DND-41 (cell line): ENCODE data around the gene ACCSL.

ENCODE experiments used
- ATAC-seq: fragments of 200-7000 bp; cut with Tn5 transposase; 3 replicates; pipeline ENCODE4 v1.9.1; 2021; ENCODE audit warnings: low read depth; ENCODE audit not compliant: insufficient read depth
- DNase-seq: peaks from one replicate; pipeline ENCODE4 v3.0.0-alpha.2; 2020
- H2AFZ ChIP-seq: 2 replicates; pipeline ENCODE4 v1.6.0; 2012; ENCODE audit warnings: low read depth, low read length
- H3K27ac ChIP-seq: 2 replicates; pipeline ENCODE4 v1.5.1; 2012; ENCODE audit warnings: low read length, inconsistent platforms
- H3K27me3 ChIP-seq: fragments of 200-600 bp; sonication (generic); 2 replicates; pipeline ENCODE4 v1.6.0; 2012; ENCODE audit warnings: low read length, mild to moderate bottlenecking, inconsistent platforms; ENCODE audit not compliant: insufficient read depth, poor library complexity
- H3K36me3 ChIP-seq: 2 replicates; pipeline ENCODE4 v1.5.1; 2012; ENCODE audit warnings: low read length, inconsistent platforms; ENCODE audit not compliant: insufficient read depth
- H3K4me1 ChIP-seq: 2 replicates; pipeline ENCODE4 v1.5.1; 2012; ENCODE audit warnings: mild to moderate bottlenecking, low read length; ENCODE audit not compliant: insufficient read depth
- H3K4me2 ChIP-seq: 2 replicates; pipeline ENCODE4 v1.6.0; 2012; ENCODE audit warnings: mild to moderate bottlenecking, moderate library complexity, low read length, inconsistent platforms; ENCODE audit not compliant: insufficient read depth
- H3K4me3 ChIP-seq, 2 experiments: fragments of 200-600 bp in 1 of 2; shearing (Covaris generic) in 1 of 2; 2 replicates each; pipeline ENCODE4 v1.5.1; 2012 to 2016; ENCODE audit warnings: inconsistent platforms in 2 of 2, low read length in 2 of 2, mild to moderate bottlenecking in 2 of 2, low read depth in 1 of 2, moderate library complexity in 1 of 2
- H3K79me2 ChIP-seq: 2 replicates; pipeline ENCODE4 v1.6.0; 2012; ENCODE audit warnings: low read length, inconsistent platforms; ENCODE audit not compliant: insufficient read depth
- H3K9ac ChIP-seq: 2 replicates; pipeline ENCODE4 v1.6.0; 2012; ENCODE audit warnings: low read depth, mild to moderate bottlenecking, inconsistent platforms, low read length, moderate library complexity
- H3K9me3 ChIP-seq: 2 replicates; pipeline ENCODE4 v1.5.1; 2012; ENCODE audit warnings: low read length, moderate library complexity, mild to moderate bottlenecking, inconsistent platforms; ENCODE audit not compliant: insufficient read depth, severe bottlenecking
- H4K20me1 ChIP-seq: 2 replicates; pipeline ENCODE4 v1.6.0; 2012; ENCODE audit warnings: low read length; ENCODE audit not compliant: insufficient read depth
- CTCF ChIP-seq: IDR thresholded peaks from 2 replicates; pipeline ENCODE4 v1.5.1; 2012; ENCODE audit warnings: borderline replicate concordance, low read length, moderate library complexity, mild to moderate bottlenecking; ENCODE audit not compliant: poor library complexity, severe bottlenecking; ENCODE audit errors: extremely low read depth
- EZH2 ChIP-seq: IDR thresholded peaks from 3 replicates; pipeline ENCODE4 v1.6.1; 2012; ENCODE audit warnings: borderline replicate concordance, low read depth, mild to moderate bottlenecking, moderate library complexity, low read length, inconsistent platforms; ENCODE audit not compliant: severe bottlenecking

ACCSL gene

GRCh38 chr11:44101098-44101497 lies 53.3 kb downstream of the ACCSL start:
- no peak overlapping the region for H3K4me3 ChIP-seq
- no peak overlapping the region for H3K27ac ChIP-seq
- DNase-seq (no peak), ATAC-seq (no peak)
- H3K4me1 ChIP-seq, result peaks cover 13% of the 10 kb centered on the region
- peaks cover 4% of the 10 kb centered on the region for H3K36me3 ChIP-seq
- H3K4me2 ChIP-seq, result no peak overlapping the region
- H3K9ac ChIP-seq, result no peak overlapping the region
- no peak for TF ChIP-seq CTCF
- TF ChIP-seq EZH2, result no peak
- no peaks in the 10 kb centered on the region for H3K9me3 ChIP-seq
- no peak overlapping the region for H2AFZ ChIP-seq
- H3K27me3 ChIP-seq, result no peaks in the 10 kb centered on the region
- H4K20me1 ChIP-seq, result peaks cover 29% of the 10 kb centered on the region; the same call in 1 of the 2 replicates
- peaks cover 37% of the 10 kb centered on the region for H3K79me2 ChIP-seq

GRCh38 chr11:44104481-44105294 lies 56.9 kb downstream of the ACCSL start:
- no peaks in the 10 kb centered on the region for H3K27me3 ChIP-seq
- no peak for DNase-seq
- no peak overlapping the region for H3K4me2 ChIP-seq
- TF ChIP-seq EZH2, result no peak
- no peak for TF ChIP-seq CTCF
- H4K20me1 ChIP-seq, result peaks cover 26% of the 10 kb centered on the region; the same call in 1 of the 2 replicates
- no peak overlapping the region for H3K27ac ChIP-seq
- H2AFZ ChIP-seq, result no peak overlapping the region
- peaks cover 24% of the 10 kb centered on the region for H3K36me3 ChIP-seq
- H3K4me3 ChIP-seq, result no peak overlapping the region
- H3K4me1 ChIP-seq, result no peaks in the 10 kb centered on the region
- no peak for ATAC-seq
- no peaks in the 10 kb centered on the region for H3K9me3 ChIP-seq
- peaks cover 19% of the 10 kb centered on the region; the same call in 1 of the 2 replicates for H3K79me2 ChIP-seq
- no peak overlapping the region for H3K9ac ChIP-seq

- TF ChIP-seq EZH2 (no peak), CTCF (no peak)
- ATAC-seq (no peak), DNase-seq (no peak)
- Histone ChIP-seq H3K27ac (no peak overlapping the region), H3K4me3 (no peak overlapping the region), H3K79me2 (peaks cover 4% of the 10 kb centered on the region; the same call in 1 of the 2 replicates), H3K9ac (no peak overlapping the region), H3K36me3 (peaks cover 34% of the 10 kb centered on the region), H3K4me2 (no peak overlapping the region), H3K4me1 (no peaks in the 10 kb centered on the region), H3K9me3 (no peaks in the 10 kb centered on the region), H3K27me3 (no peaks in the 10 kb centered on the region), H2AFZ (no peak overlapping the region), H4K20me1 (no peaks in the 10 kb centered on the region)
Observed at GRCh38 chr11:44108260-44108659, 60.5 kb downstream of the ACCSL start.
